GM12891 (cell line): ENCODE results near the gene FAM181B.

ENCODE experiments used
- DNase-seq: peaks from one replicate; pipeline ENCODE4 v3.0.0; 2011; ENCODE audit warnings: low spot score; ENCODE audit not compliant: insufficient read length
- FAIRE-seq: peaks from 2 replicates; lab custom pipeline; 2011; peaks lifted over from hg19 to GRCh38; lab: Jason Lieb, UNC
- PAX5 ChIP-seq: IDR thresholded peaks from 2 replicates; pipeline ENCODE4 v1.6.1; 2011; ENCODE audit warnings: low read length, moderate library complexity, mild to moderate bottlenecking; ENCODE audit not compliant: insufficient read depth, severe bottlenecking
- POLR2A ChIP-seq: IDR thresholded peaks from 2 replicates; pipeline ENCODE4 v1.6.1; 2011; ENCODE audit warnings: low read depth, low read length, control low read depth
- POLR2AphosphoS5 ChIP-seq: IDR thresholded peaks from 2 replicates; pipeline ENCODE4 v1.6.1; 2011; ENCODE audit warnings: low read depth, low read length, control low read depth
- POU2F2 ChIP-seq: IDR thresholded peaks from 2 replicates; pipeline ENCODE4 v1.6.1; 2011; ENCODE audit warnings: low read depth, mild to moderate bottlenecking, control low read depth, low read length, moderate library complexity
- SPI1 ChIP-seq: IDR thresholded peaks from 2 replicates; pipeline ENCODE4 v1.6.1; 2011; ENCODE audit warnings: low read depth, low read length, control low read depth
- TAF1 ChIP-seq: IDR thresholded peaks from 2 replicates; pipeline ENCODE4 v1.6.1; 2011; ENCODE audit warnings: low read depth, low read length, control low read depth

FAM181B gene

DNA sequence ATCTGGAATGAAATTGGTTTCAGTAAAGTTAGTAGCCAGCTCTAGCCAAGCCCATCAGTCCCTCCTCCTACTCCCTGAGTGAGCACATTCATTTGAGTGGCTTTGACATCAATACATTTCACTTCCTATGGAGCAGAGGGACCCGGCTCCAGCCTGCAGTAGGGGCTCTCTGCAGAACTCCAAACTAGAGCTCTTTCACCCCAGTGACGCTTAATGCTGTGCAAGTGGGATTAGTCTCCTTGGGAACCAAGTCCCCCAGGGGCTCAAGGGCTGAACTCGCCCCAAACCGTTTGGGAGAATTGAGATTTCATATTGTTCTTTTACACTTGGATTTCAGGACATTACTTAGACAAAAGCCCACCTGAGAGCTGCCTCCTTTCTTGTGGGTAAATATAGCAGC lies 4.4 kb upstream of the FAM181B start:
- DNase-seq: no peak
- no peak for FAIRE-seq
- TF ChIP-seq PAX5 (no peak), POLR2A (no peak), SPI1 (no peak), POU2F2 (no peak), POLR2AphosphoS5 (no peak)

GRCh38 chr11:82734120-82734479 lies 436 bp upstream of the FAM181B start:
- TF ChIP-seq POU2F2 (no peak), PAX5 (no peak), POLR2AphosphoS5 (no peak)
- DNase-seq: no peak
- FAIRE-seq: no peak

- DNase-seq: peak; percentile 41
- FAIRE-seq: no peak
- no peak for TF ChIP-seq PAX5
Measured at GRCh38 chr11:82732734-82733443, 775 bp downstream of the FAM181B start.

DNA sequence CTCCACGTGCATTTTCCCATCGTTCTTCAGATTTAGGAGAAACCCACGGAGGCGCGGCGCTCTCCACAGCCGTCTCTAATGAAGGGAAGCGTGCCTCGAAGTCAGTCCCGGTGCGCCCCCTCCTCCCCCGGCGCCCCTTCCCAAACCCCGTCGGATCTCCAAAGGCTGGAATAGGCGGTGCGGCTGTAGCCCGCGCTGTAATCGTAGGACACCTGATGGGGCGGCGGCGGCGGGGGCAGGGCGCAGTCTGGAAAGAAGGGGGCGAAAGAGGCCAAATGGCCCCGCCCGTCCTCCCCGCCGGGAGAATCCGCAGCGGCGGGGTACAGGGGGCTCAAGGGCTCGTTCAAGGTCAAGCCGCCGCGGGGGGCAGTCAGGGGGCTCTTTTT lies 1.3 kb downstream of the FAM181B start:
- DNase-seq: no peak
- FAIRE-seq: no peak
- TF ChIP-seq POU2F2 (no peak), POLR2AphosphoS5 (no peak), POLR2A (no peak), SPI1 (no peak), PAX5 (no peak), TAF1 (no peak)

DNA sequence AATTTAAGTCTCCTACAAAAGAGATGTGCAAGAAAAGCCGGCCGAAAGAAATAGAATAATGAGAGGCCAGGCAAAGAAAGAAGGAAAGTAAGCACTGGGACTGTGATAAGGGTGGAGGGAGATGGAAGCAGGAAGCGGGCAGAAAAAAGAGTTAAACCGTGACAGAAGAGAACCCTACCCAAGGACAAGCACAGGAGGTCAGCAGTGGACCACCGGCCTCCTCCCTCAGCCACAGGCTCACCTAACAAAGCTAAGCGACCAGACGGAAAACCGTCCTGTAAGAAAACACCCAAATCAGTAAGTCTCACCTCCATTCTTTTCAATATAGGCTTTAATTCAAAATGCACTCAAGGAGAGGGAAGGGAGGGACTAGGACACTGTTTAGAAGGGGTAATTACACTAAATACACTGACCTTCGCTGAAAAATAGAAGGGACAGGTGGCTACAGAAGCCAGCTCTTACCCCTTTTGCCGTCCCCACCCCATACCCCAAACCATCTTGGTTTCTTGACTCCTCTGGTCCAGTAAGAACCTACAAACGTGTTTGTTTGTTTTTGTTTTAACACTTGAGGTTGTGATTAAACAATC lies 1.9 kb downstream of the FAM181B start:
- FAIRE-seq (no peak), DNase-seq (no peak)
- TF ChIP-seq POLR2A: no peak
- no peak for TF ChIP-seq POU2F2
- no peak for TF ChIP-seq PAX5
- no peak for TF ChIP-seq POLR2AphosphoS5
- no peak for TF ChIP-seq SPI1
- TF ChIP-seq TAF1: no peak

GRCh38 chr11:82730754-82731153 lies 2.9 kb downstream of the FAM181B start:
- no peak for DNase-seq
- no peak for TF ChIP-seq SPI1
- no peak for TF ChIP-seq POLR2AphosphoS5
- no peak for TF ChIP-seq PAX5
- TF ChIP-seq POU2F2: no peak
- no peak for TF ChIP-seq TAF1
- TF ChIP-seq POLR2A: no peak
- FAIRE-seq: no peak

DNA sequence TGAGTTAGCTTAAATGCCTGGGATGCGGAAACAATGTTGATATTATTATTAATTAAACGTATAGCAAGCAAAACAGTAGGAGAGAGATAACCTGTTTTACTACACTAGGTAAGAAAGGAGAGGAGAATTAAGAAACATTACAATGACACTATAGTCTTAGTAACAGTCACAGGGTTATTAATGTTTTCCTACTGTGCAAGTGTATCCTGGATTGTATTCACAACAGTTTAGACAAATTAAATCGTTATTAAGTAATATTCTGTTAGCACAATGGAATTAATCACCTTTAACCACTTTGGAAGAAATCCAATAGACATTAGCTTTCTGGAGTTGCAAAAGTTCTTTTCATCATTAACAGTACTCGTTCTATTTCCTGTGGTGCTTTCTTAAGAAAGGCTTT lies 3.4 kb downstream of the FAM181B start:
- TF ChIP-seq POU2F2 (no peak), TAF1 (no peak), POLR2A (no peak), PAX5 (no peak), POLR2AphosphoS5 (no peak)
- FAIRE-seq (no peak), DNase-seq (no peak)

- FAIRE-seq (no peak), DNase-seq (no peak)
- TF ChIP-seq POLR2A (no peak), TAF1 (no peak), POLR2AphosphoS5 (no peak), PAX5 (no peak), POU2F2 (no peak), SPI1 (no peak)
Measured at GRCh38 chr11:82724026-82724425, 9.6 kb downstream of the FAM181B start.

GRCh38 chr11:82722231-82722630 lies 11.4 kb downstream of the FAM181B start:
- FAIRE-seq (no peak), DNase-seq (no peak)
- TF ChIP-seq TAF1 (no peak), SPI1 (no peak), PAX5 (no peak), POU2F2 (no peak), POLR2AphosphoS5 (no peak), POLR2A (no peak)

DNA sequence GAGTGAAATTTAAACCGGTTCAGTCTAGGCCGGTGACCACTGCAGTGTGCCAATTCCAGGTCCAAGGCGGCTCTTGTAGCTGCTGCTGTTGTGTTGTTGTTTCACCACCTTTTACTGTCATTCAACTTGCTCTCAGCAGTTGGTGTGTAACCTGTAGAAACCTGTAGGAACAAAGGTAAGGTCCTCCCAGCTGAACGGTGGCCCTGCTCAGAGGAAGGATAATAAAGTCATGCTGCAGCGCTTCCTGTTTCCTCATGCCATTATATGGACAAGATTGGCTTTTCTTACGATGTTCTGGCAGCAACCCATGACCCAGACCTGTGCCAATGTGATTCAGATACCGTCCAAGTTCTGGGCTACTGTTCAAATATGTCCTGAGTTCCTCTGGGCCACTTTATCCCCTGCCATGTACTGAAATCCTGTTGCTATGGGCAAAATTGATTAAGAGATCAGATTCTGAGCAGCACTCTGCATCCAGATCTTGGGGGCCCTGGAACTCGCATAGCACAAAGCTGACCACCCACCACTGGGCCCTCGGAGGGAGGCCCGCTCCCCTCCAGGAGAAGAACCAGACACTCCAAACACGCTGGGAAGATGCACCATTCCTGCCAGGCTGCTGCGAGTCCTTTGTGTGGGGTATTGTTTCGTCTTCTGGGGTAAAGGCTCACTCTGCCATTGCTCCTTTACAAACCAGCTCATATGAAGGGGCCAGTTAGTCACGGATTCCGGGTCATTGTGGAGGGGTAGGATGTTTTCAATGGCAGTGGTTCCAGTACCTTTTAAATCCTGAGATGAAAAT lies 13.2 kb downstream of the FAM181B start:
- DNase-seq: no peak
- TF ChIP-seq TAF1 (no peak), POU2F2 (no peak), PAX5 (no peak), SPI1 (no peak), POLR2A (no peak), POLR2AphosphoS5 (no peak)
- no peak for FAIRE-seq
